ENCODE data around the gene CCDC110. TPM values are rescaled to one million over a fixed set of nuclear protein-coding genes. Genes with fewer than 3 reads are reported as not detected.
A peak's percentile ranks its signal among the peaks of the same experiment; 100 is the strongest.

Gene CCDC110
- total RNA-seq, 1 experiment from 2014 or later: 2.7 TPM

- DNase-seq (ENCODE audit: low read depth): no peak
Observed at GRCh38 chr4:185472103-185472542, 590 bp upstream of the CCDC110 start.

- DNase-seq (ENCODE audit: low read depth): peak; percentile 13
Observed at GRCh38 chr4:185470501-185471195, 885 bp downstream of the CCDC110 start.

GRCh38 chr4:185469580-185470154 is 1.9 kb downstream of the CCDC110 start:
- DNase-seq (ENCODE audit: low read depth): no peak

GRCh38 chr4:185468999-185469398 is 2.5 kb downstream of the CCDC110 start:
- DNase-seq (ENCODE audit: low read depth): no peak

- no peak for DNase-seq (ENCODE audit: low read depth)
Observed at GRCh38 chr4:185467991-185468390, 3.5 kb downstream of the CCDC110 start.

- peak; percentile 52 for DNase-seq (ENCODE audit: low read depth)
Observed at GRCh38 chr4:185467101-185467500, 4.4 kb downstream of the CCDC110 start.

- DNase-seq (ENCODE audit: low read depth): no peak
Observed at GRCh38 chr4:185465707-185466106, 5.8 kb downstream of the CCDC110 start.

GRCh38 chr4:185464887-185465286 is 6.6 kb downstream of the CCDC110 start:
- DNase-seq (ENCODE audit: low read depth): no peak

GRCh38 chr4:185464183-185464582 is 7.3 kb downstream of the CCDC110 start:
- no peak for DNase-seq (ENCODE audit: low read depth)

- DNase-seq (ENCODE audit: low read depth): no peak
Observed at GRCh38 chr4:185463541-185463940, 8.0 kb downstream of the CCDC110 start.

- DNase-seq (ENCODE audit: low read depth): no peak
Observed at GRCh38 chr4:185461565-185461964, 10.0 kb downstream of the CCDC110 start.

- peak; percentile 13 for DNase-seq (ENCODE audit: low read depth)
Observed at GRCh38 chr4:185457136-185457535, 14.4 kb downstream of the CCDC110 start.

- no peak for DNase-seq (ENCODE audit: low read depth)
Observed at GRCh38 chr4:185456131-185456530, 15.4 kb downstream of the CCDC110 start.

- DNase-seq (ENCODE audit: low read depth): no peak
Observed at GRCh38 chr4:185445209-185445608, 26.3 kb downstream of the CCDC110 start.

GRCh38 chr4:185441479-185441878 is 30.1 kb downstream of the CCDC110 start:
- DNase-seq (ENCODE audit: low read depth): no peak

- no peak for DNase-seq (ENCODE audit: low read depth)
Observed at GRCh38 chr4:185437809-185438208, 33.7 kb downstream of the CCDC110 start.

- no peak for DNase-seq (ENCODE audit: low read depth)
Observed at GRCh38 chr4:185435466-185435865, 36.1 kb downstream of the CCDC110 start.

GRCh38 chr4:185429660-185430059 is 41.9 kb downstream of the CCDC110 start:
- no peak for DNase-seq (ENCODE audit: low read depth)

GRCh38 chr4:185426960-185427688 is 44.4 kb downstream of the CCDC110 start:
- no peak for DNase-seq (ENCODE audit: low read depth)

GRCh38 chr4:185425647-185426352 is 45.7 kb downstream of the CCDC110 start, which contains the start of gene UFSP2:
TSS of gene UFSP2 (minus strand) at chr4:185425964. CDS start at chr4:185425868, 96 bp downstream.
- DNase-seq (ENCODE audit: low read depth): peak; percentile 89

GRCh38 chr4:185424905-185425646 is 46.5 kb downstream of the CCDC110 start:
- DNase-seq (ENCODE audit: low read depth): no peak
